Pancreas (tissue), 10 donors: ENCODE results near the gene ZNF831. TPM values are rescaled to one million over a fixed set of nuclear protein-coding genes. Genes with fewer than 3 reads are reported as not detected.

Experiments used
- ATAC-seq, 4 donors: fragments of 200-7000 bp; cut with Tn5 transposase; one replicate each; pipeline versions ENCODE4 v1.8.0 to v1.9.1; 2020; ENCODE audit warnings: mild to moderate bottlenecking in 4 of 4, moderate library complexity in 4 of 4
- DNase-seq, 6 donors: peaks; one replicate each; pipeline ENCODE4 v3.0.0-alpha.2; 2020
- FAIRE-seq: peaks from 2 replicates; lab custom pipeline; 2012; peaks lifted over from hg19 to GRCh38; lab: Jason Lieb, UNC
- H3K27ac ChIP-seq, 4 donors: fragments of 200-600 bp; sonication (generic); 1 replicate in 3 of 4; 2 replicates in 1 of 4; pipeline versions ENCODE4 v1.5.0 to v1.8.0; 2020
- H3K27me3 ChIP-seq, 4 donors: fragments of 200-600 bp; one replicate each; pipeline ENCODE4 v1.8.0; 2021
- H3K36me3 ChIP-seq, 3 donors: fragments of 200-600 bp; sonication (generic) in 1 of 3; one replicate each; pipeline versions ENCODE4 v1.5.0 to v1.8.0; 2020 to 2021
- H3K4me1 ChIP-seq, 3 donors: fragments of 200-600 bp; one replicate each; pipeline ENCODE4 v1.8.0; 2021
- H3K4me3 ChIP-seq, 4 donors: fragments of 200-600 bp; sonication (generic) in 2 of 4; one replicate each; pipeline versions ENCODE4 v1.5.0 to v1.8.0; 2020 to 2021
- H3K9me3 ChIP-seq, 4 donors: fragments of 200-600 bp; one replicate each; pipeline ENCODE4 v1.8.0; 2021
- WGBS, 2 donors: extraction: QIAGEN DNeasy Blood & Tissue Kit; methylation state at CpG; one replicate each; pipeline ENCODE4 v1.1.7; 2013; 5-methylcytosine and 5-hydroxymethylcytosine counted together
- intact Hi-C, 3 donors: fragments of 100-400 bp; cut with DNase I; formaldehyde crosslinking; loops; one replicate each; pipeline versions ENCODE4 v1.11.1 to v1.14.2; 2022
- polyA plus RNA-seq, 2 donors: library from polyadenylated mRNA; stranded (reverse); fragments of 200-250 nt; gene quantifications; one replicate each; pipeline ENCODE4 v1.2.3, GENCODE V29; 2013
- total RNA-seq, 6 donors: library from RNA; stranded (reverse); fragmentation: NEBNext Ultra II Directional in 4 of 6; extraction: Animal tissue kit (Norgen Biotek cat#: 25700) in 4 of 6; gene quantifications; one replicate each; pipeline versions ENCODE4 v1.2.1 to v1.2.4, GENCODE V29; 2021 to 2023
- TF ChIP-seq, protein P1 (sequence below), 4 donors: fragments of 200-600 bp; sonication (generic) in 3 of 4; IDR thresholded peaks; one replicate each; pipeline versions ENCODE4 v1.5.0 to v1.8.0; 2021; ENCODE audit warnings: antibody characterized with exemption in 4 of 4
- donor health status: healthy with polysubstance abuse.
- donor health status: DM: no; HTN: no; CAD: no; lungs with moderate emphysema.
- donor health status: DM: no; HTN: no; CAD: no.
- donor health status: control.
- donor health status: control.
- donor health status: Bipolar disorder and iron deficiency.
- donor health status: DM: yes; HTN: yes; CAD: no.
- donor health status: DM: no; HTN: no; CAD: no.
- donor health status: DM: no; HTN: no; CAD: no.
- donor health status: DM: yes; HTN: yes; CAD: no.

The ZNF831 gene
- total and polyA plus RNA-seq, 8 donors: 0.04 to 0.23 (median 0.16) TPM

DNA sequence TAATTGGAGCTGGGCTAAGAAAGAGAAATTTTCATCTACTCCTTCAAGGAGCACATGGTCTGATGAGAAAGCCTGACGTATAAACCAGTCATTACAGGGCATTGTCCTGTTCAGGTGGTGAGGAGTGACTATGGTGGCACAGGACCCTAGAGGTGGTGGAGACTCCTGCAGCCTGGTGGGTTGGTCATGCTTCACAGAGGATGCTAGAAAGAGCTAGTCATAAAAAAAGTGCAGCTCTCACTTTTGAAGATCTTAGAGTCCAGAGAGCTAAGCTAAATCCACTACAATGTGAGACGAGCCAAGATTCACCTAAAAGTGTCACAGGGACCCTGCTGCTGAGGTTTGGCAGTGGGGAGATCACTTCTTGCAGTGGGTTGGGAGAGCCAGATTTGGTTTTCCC lies 9.8 kb upstream of the ZNF831 start:
- TF ChIP-seq, protein P1, sequence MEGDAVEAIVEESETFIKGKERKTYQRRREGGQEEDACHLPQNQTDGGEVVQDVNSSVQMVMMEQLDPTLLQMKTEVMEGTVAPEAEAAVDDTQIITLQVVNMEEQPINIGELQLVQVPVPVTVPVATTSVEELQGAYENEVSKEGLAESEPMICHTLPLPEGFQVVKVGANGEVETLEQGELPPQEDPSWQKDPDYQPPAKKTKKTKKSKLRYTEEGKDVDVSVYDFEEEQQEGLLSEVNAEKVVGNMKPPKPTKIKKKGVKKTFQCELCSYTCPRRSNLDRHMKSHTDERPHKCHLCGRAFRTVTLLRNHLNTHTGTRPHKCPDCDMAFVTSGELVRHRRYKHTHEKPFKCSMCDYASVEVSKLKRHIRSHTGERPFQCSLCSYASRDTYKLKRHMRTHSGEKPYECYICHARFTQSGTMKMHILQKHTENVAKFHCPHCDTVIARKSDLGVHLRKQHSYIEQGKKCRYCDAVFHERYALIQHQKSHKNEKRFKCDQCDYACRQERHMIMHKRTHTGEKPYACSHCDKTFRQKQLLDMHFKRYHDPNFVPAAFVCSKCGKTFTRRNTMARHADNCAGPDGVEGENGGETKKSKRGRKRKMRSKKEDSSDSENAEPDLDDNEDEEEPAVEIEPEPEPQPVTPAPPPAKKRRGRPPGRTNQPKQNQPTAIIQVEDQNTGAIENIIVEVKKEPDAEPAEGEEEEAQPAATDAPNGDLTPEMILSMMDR (IDR thresholded peaks at IDR 0.05): no peak
- no peaks in the 10 kb centered on the region for H3K4me1 ChIP-seq
- ATAC-seq: no peak
- H3K27ac ChIP-seq: no peak overlapping the region
- no peaks in the 10 kb centered on the region for H3K9me3 ChIP-seq
- DNase-seq: no peak
- intact Hi-C loops: no loop called here
- no peak for FAIRE-seq
- no peaks in the 10 kb centered on the region for H3K27me3 ChIP-seq
- no peak overlapping the region for H3K4me3 ChIP-seq
- WGBS, 2 donors: 62 to 82% methylated on average over 2 of the region's 2 CpGs
- H3K36me3 ChIP-seq: no peaks in the 10 kb centered on the region

- Histone ChIP-seq H3K36me3 (no peaks in the 10 kb centered on the region), H3K4me3 (no peak overlapping the region), H3K4me1 (no peaks in the 10 kb centered on the region), H3K27ac (no peak overlapping the region), H3K9me3 (no peaks in the 10 kb centered on the region), H3K27me3 (no peaks in the 10 kb centered on the region)
- ATAC-seq (no peak), FAIRE-seq (no peak), DNase-seq (no peak)
- intact Hi-C loops: no loop called here
- TF ChIP-seq, protein P1 (IDR thresholded peaks at IDR 0.05): no peak
- 59 to 66% methylated on average over 17 of the region's 17 CpGs for WGBS, 2 donors
Observed at GRCh38 chr20:59154317-59155013, 9.2 kb upstream of the ZNF831 start.

- intact Hi-C loops: no loop called here
- Histone ChIP-seq H3K27ac (no peak overlapping the region), H3K36me3 (no peaks in the 10 kb centered on the region), H3K4me3 (no peak overlapping the region), H3K9me3 (no peaks in the 10 kb centered on the region), H3K27me3 (no peaks in the 10 kb centered on the region), H3K4me1 (no peaks in the 10 kb centered on the region)
- TF ChIP-seq, protein P1 (IDR thresholded peaks at IDR 0.05): no peak
- ATAC-seq (no peak), DNase-seq (no peak), FAIRE-seq (no peak)
- WGBS, 2 donors: 68 to 81% methylated on average over 6 of the region's 6 CpGs
Observed at GRCh38 chr20:59157064-59157463, 6.6 kb upstream of the ZNF831 start.

DNA sequence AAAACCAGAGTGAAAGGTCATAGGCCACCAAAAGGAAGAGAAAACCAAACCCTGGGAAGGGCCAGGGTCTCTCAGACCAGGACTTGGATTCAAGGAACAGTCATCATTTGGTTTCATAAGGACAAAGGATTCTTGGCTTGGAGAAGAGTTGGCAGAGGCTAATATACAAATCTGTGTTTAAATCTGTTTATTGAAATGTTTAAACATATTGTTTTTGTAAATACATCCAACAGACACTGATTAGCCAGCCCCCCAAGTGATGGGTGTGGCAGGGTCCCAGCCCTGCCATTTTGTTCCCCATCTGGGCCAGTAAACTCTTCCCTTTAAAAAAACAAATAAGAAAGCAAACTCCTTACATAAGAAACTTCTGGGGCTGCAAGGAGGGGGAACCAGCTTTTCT lies 6.1 kb upstream of the ZNF831 start:
- Histone ChIP-seq H3K4me3 (no peak overlapping the region), H3K4me1 (no peaks in the 10 kb centered on the region), H3K9me3 (no peaks in the 10 kb centered on the region), H3K27ac (no peak overlapping the region), H3K27me3 (no peaks in the 10 kb centered on the region), H3K36me3 (no peaks in the 10 kb centered on the region)
- DNase-seq: no peak
- intact Hi-C loops: no loop called here
- no peak for ATAC-seq
- FAIRE-seq: no peak
- TF ChIP-seq, protein P1 (IDR thresholded peaks at IDR 0.05): no peak

GRCh38 chr20:59157961-59158541 lies 5.6 kb upstream of the ZNF831 start:
- Histone ChIP-seq H3K9me3 (no peaks in the 10 kb centered on the region), H3K4me3 (no peak overlapping the region), H3K27ac (no peak overlapping the region), H3K36me3 (no peaks in the 10 kb centered on the region), H3K27me3 (no peaks in the 10 kb centered on the region), H3K4me1 (no peaks in the 10 kb centered on the region)
- FAIRE-seq: no peak
- ATAC-seq: no peak
- WGBS, 2 donors: 39 to 56% methylated on average over 12 of the region's 12 CpGs
- intact Hi-C loops: no loop called here
- DNase-seq: no peak
- TF ChIP-seq, protein P1 (IDR thresholded peaks at IDR 0.05): no peak
